GM18517 (cell line): ENCODE results near the gene HUWE1.
"Not testable (repeated sequence)": the region's sequence is repeated elsewhere in the genome, so short reads cannot be mapped to it uniquely, and the experiment has no call there.

Experiments
- ATAC-seq: cut with Tn5 transposase; IDR thresholded peaks from one replicate; pipeline ENCODE4 v1.9.1; 2021; ENCODE audit warnings: mild to moderate bottlenecking, moderate library complexity; ENCODE audit not compliant: unreplicated experiment

The HUWE1 gene

DNA sequence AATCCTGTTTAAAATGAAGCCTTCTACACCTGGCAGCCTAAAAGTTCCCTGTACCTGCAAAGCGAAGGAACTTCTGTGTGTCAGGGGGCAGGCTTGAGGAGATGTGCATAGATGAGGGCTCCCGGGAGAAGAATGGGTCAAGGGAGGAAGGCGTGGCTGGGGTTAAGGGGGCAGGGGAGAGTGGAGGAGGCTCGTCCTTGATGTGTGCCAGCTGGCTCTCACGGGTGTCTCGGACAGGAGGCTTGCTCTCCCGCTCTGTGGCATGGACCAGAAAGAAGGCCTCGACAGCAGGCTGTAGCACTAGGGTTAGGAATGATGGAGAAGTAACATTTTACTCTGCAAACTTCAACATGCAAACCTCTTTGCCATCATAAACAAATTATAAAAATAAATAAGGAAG is 147.7 kb downstream of the HUWE1 start:
- no peak for ATAC-seq

DNA sequence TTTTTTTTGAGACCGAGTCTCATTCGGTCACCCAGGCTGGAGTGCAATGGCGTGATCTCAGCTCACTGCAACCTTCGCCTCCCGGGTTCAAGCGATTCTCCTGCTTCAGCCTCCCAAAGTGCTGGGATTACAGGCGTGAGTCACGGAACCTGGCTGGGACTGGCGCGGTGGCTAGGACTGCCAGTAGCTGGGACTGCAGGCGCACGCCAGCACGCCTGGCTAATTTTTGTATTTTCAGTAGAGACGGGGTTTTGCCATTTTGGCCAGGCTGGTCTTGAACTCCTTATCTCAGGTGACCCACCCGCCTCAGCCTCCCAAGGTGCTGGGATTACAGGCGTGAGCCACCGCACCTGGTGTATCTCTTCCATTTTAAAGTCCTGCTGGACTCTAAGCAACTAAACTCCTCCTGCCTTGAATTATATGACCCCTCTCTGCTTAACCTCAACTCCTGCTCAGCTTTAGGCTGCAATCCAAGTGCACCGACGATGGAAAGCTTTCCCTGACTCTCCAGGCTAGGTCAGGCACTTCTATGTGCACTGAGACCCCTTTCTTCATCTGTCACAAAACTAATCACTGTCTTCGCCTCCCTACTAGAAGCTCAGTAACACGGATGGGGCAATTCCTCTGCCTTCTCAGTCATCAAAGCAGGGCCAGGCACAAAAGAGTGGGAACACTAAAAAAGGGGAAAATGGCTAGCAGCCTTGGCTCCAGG is 155.1 kb downstream of the HUWE1 start:
- not testable (repeated sequence) for ATAC-seq

DNA sequence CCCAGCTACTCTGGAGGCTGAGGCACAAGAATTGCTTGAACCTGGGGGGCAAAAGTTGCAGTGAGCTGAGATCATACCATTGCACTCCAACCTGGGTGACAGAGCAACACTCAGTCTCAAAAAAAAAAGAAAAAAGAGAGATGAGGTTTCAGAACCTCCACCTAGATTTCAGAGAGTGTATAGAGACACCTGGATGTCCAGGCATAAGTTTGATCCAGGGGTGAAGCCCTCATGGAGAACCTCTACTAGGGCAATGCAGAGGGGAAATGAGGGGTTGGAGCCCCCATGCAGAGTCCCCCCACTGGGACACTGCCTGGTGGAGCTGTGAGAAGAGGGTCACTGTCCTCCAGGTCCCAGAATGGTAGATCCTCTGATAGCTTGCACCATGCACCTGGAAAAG is 159.5 kb downstream of the HUWE1 start:
- ATAC-seq = no peak

DNA sequence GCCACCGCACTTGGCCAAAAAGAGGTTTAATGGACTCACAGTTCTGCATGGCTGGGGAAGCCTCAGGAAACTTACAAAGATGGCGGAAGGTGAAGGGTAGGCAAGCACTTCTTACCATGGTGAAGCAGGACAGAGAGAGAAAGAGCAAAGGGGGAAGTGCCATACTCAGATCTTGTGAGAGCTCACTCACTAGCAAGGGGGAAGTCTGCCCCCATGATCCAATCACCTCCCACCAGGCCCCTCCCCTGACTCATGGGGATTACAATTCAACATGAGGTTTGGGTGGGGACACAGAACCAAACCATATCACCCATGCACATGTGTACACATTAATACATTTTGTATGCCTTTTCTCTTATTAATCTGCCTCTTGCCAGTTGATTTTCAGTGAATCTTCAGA is 175.2 kb downstream of the HUWE1 start:
- no peak for ATAC-seq

DNA sequence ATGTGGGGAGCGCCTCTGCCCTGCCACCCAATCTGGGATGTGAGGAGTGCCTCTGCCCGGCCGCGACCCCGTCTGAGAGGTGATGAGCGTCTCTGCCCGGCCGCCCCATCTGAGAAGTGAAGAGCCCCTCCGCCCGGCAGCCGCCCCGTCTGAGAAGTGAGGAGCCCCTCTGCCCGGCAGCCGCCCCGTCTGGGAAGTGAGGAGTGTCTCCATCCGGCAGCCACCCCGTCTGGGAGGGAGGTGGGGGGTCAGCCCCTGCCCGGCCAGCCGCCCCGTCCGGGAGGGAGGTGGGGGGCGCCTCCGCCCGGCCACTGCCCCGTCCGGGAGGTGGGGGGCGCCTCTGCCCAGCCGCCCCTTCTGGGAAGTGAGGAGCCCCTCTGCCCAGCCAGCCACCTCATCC is 182.5 kb downstream of the HUWE1 start:
- ATAC-seq = not testable (repeated sequence)

DNA sequence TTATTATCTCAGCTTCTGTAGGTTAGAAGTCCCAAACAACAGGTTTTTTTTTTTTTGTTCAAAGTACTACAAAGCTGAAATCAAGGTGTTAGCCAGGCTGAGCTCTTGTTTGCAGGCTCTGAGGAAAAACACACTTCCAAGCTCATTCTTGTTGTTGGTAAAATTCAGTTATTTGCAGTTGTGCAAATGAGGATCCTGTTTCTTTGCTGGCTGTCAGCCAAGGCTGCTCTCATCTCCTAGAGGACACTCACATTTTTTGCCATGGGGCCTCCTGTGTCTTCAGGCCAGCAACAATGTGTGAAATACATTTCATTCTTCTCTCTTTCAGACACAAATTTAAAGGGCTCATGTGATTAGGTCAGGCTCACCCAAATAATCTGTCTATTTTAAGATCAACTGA is 192.1 kb downstream of the HUWE1 start:
- ATAC-seq = no peak

DNA sequence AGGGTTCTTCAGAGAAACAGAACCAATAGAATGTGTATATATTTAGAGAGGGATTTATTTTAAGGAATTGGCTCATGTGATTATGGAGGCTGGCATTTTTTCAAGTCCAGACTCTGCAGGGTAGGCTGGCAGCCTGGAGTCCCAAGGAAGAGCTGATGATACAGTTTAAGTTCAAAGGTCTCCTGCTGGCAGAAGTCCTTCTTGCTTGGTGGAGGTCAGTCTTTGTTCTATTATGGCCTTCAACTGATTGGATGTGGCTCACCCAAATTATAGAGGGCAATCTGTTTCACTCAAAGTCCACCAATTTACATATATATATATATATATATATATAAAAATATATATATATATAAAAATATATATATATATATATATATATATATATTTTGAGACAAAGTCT is 200.2 kb downstream of the HUWE1 start:
- ATAC-seq = no peak

DNA sequence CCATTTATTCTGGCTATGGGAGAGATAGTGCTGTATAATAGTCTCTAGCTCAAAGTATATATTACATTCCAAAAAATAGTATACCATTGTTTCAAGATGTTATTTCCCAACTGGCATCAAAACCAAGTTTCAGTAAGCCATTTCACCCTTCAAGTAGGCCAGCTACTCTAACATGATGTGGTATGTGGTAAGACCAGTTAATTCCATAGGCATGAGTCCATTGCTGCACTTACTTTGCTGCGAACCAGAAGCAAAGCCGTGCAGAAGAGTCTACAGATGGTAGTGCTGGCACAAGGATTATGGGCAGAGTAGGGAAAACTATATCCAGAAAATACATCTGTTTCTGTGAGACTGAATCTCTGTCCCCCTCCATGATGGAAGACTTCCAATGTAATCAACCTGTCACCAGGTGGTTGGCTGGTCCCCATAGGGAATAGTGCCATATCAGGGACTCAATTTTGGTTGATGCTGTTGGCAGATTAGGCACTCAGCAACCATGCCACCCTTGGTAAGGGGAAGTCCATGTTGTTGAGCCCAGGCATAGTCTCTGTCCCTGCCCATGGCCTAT is 202.6 kb downstream of the HUWE1 start:
- ATAC-seq = no peak

DNA sequence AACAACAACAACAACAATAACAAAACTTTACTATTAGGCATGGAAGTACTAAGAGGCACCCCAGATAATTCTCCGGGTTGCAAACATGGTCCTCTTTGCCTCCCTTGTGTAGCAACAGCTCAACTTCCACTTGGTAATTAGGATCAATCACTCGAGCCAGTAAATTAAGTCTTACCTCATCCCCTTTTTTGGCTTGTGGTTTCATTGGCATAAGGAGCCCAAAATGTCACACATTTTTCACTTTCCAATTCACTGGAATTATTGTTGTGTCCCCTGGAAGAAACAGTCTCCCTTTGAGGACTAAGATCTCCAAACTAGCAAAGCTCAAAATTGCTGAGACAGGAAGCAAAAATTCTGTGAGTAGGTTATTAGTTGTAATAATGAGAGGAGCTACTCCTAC is 203.1 kb downstream of the HUWE1 start:
- ATAC-seq = no peak
